G401 (cell line): Measurements from ENCODE around the gene HS3ST3B1. TPM values are rescaled to one million over a fixed set of nuclear protein-coding genes. Genes with fewer than 3 reads are reported as not detected.
A peak's percentile ranks its signal among the peaks of the same experiment; 100 is the strongest.

Source experiments
- DNase-seq: peaks from one replicate; pipeline ENCODE4 v3.0.0-alpha.2; 2015; ENCODE audit warnings: low spot score
- in situ Hi-C: cut with HindIII; loops from 2 replicates; pipeline ENCODE4 v1.10.0; 2016; ENCODE audit warnings: low sequenced_read_pairs, mixed read lengths
- total RNA-seq: library from RNA; depleted of rRNA; stranded (reverse); fragments of >200 nt; shearing (Covaris generic); gene quantifications from 2 replicates; pipeline ENCODE4 v1.2.3, GENCODE V29; 2014

Gene HS3ST3B1
- total RNA-seq, 1 experiment from 2014 or later, result 0.37 TPM

- in situ Hi-C loops, result no loop called here
Measured at GRCh38 chr17:14302431-14303099, 1.7 kb downstream of the HS3ST3B1 start.

GRCh38 chr17:14303343-14304221, 2.7 kb downstream of the HS3ST3B1 start:
- peak; percentile 15 for DNase-seq
- in situ Hi-C loops, result no loop called here

More at GRCh38 chr17:14302431-14303099, 1.7 kb downstream of the HS3ST3B1 start:
- DNase-seq, result peak; percentile 63

- peak; percentile 54 for DNase-seq
- in situ Hi-C loops, result no loop called here
Measured at GRCh38 chr17:14304222-14304772, 3.4 kb downstream of the HS3ST3B1 start.

GRCh38 chr17:14304773-14305517, 4.1 kb downstream of the HS3ST3B1 start:
- in situ Hi-C loops, result no loop called here
- DNase-seq, result no peak

- in situ Hi-C loops, result no loop called here
- no peak for DNase-seq
Measured at GRCh38 chr17:14305785-14306496, 5.1 kb downstream of the HS3ST3B1 start.

GRCh38 chr17:14306596-14306995, 5.7 kb downstream of the HS3ST3B1 start:
- no peak for DNase-seq
- in situ Hi-C loops, result no loop called here

- DNase-seq, result no peak
- in situ Hi-C loops, result no loop called here
Measured at GRCh38 chr17:14307560-14308024, 6.7 kb downstream of the HS3ST3B1 start.

- in situ Hi-C loops, result no loop called here
- peak; percentile 28 for DNase-seq
Measured at GRCh38 chr17:14308636-14308964, 7.7 kb downstream of the HS3ST3B1 start.

- in situ Hi-C loops, result no loop called here
- DNase-seq, result peak; percentile 93
Measured at GRCh38 chr17:14308965-14309879, 8.3 kb downstream of the HS3ST3B1 start.

- DNase-seq, result no peak
- in situ Hi-C loops, result no loop called here
Measured at GRCh38 chr17:14310101-14310500, 9.2 kb downstream of the HS3ST3B1 start.

GRCh38 chr17:14310605-14311004, 9.7 kb downstream of the HS3ST3B1 start:
- in situ Hi-C loops, result no loop called here
- DNase-seq, result peak; percentile 31

- no peak for DNase-seq
- in situ Hi-C loops, result no loop called here
Measured at GRCh38 chr17:14311186-14311705, 10.4 kb downstream of the HS3ST3B1 start.

GRCh38 chr17:14311981-14312380, 11.1 kb downstream of the HS3ST3B1 start:
- in situ Hi-C loops, result no loop called here
- no peak for DNase-seq

- DNase-seq, result no peak
- in situ Hi-C loops, result no loop called here
Measured at GRCh38 chr17:14312522-14312921, 11.6 kb downstream of the HS3ST3B1 start.

GRCh38 chr17:14316126-14316832, 15.4 kb downstream of the HS3ST3B1 start:
- in situ Hi-C loops, result no loop called here
- no peak for DNase-seq

- DNase-seq, result no peak
- in situ Hi-C loops, result no loop called here
Measured at GRCh38 chr17:14317383-14317782, 16.5 kb downstream of the HS3ST3B1 start.
